HEK293 (cell line): ENCODE results near the gene OR2S2.

Experiments
- CTCF ChIA-PET: fragments of 350-600 bp; formaldehyde crosslinking; extraction: SDS; loops from one replicate; lab custom pipeline; 2021; ENCODE audit warnings: antibody characterized with exemption; lab: Yijun Ruan, JAX
- POLR2A ChIA-PET: fragments of 300-600 bp; formaldehyde crosslinking; extraction: SDS; loops from one replicate; lab custom pipeline; 2020; ENCODE audit warnings: antibody characterized with exemption, inconsistent platforms; lab: Yijun Ruan, JAX
- H3K27ac ChIP-seq: fragments of 200-500 bp; sonication (Bioruptor generic); 2 replicates; pipeline ENCODE4 v1.5.1; 2014; ENCODE audit warnings: low read depth, low read length, control low read depth, inconsistent platforms; ENCODE audit errors: extremely low read depth
- H3K36me3 ChIP-seq, 2 experiments: fragments of 200-500 bp in 1 of 2; sonication (Bioruptor generic) in 1 of 2; 1 replicate in 1 of 2; 2 replicates in 1 of 2; pipeline ENCODE4 v1.5.1; 2014 to 2017; ENCODE audit warnings: inconsistent platforms in 2 of 2, low read length in 2 of 2; ENCODE audit not compliant: control insufficient read depth in 2 of 2, insufficient read depth in 1 of 2
- H3K4me1 ChIP-seq: fragments of 200-500 bp; sonication (Bioruptor generic); 2 replicates; pipeline ENCODE4 v1.5.1; 2014; ENCODE audit warnings: mild to moderate bottlenecking, low read length, inconsistent platforms; ENCODE audit not compliant: control insufficient read depth, insufficient read depth
- H3K4me3 ChIP-seq: 2 replicates; pipeline ENCODE4 v1.5.1; 2011; ENCODE audit warnings: low read depth, mild to moderate bottlenecking, control low read depth, low read length, moderate library complexity
- H3K9me3 ChIP-seq: fragments of 200-500 bp; sonication (Bioruptor generic); 2 replicates; pipeline ENCODE4 v1.5.1; 2014; ENCODE audit warnings: low read depth, low read length, inconsistent platforms; ENCODE audit not compliant: control insufficient read depth, insufficient read depth
- HOXC10 ChIP-seq: sonication (generic); formaldehyde crosslinking; IDR thresholded peaks from 2 replicates; pipeline ENCODE4 v1.8.1; 2023; ENCODE audit warnings: mild to moderate bottlenecking, missing genetic modification reagents
- IKZF3 ChIP-seq: fragments of 450-650 bp; IDR thresholded peaks from 2 replicates; pipeline ENCODE4 v1.5.0; 2018; ENCODE audit warnings: missing biosample characterization, mild to moderate bottlenecking, missing genetic modification characterization, moderate library complexity
- SETDB1 ChIP-seq: IDR thresholded peaks from one replicate; pipeline ENCODE4 v1.6.1; 2017; ENCODE audit warnings: mild to moderate bottlenecking, low read length, moderate library complexity, mixed read lengths; ENCODE audit not compliant: insufficient read length
- ZBTB20 ChIP-seq: fragments of 450-650 bp; formaldehyde crosslinking; IDR thresholded peaks from 2 replicates; pipeline ENCODE4 v1.5.1; 2016; ENCODE audit warnings: missing biosample characterization, missing genetic modification characterization
- ZNF10 ChIP-seq: fragments of 450-650 bp; formaldehyde crosslinking; IDR thresholded peaks from 2 replicates; pipeline ENCODE4 v1.5.1; 2017; ENCODE audit warnings: missing biosample characterization, missing genetic modification characterization
- ZNF311 ChIP-seq: fragments of 450-650 bp; formaldehyde crosslinking; IDR thresholded peaks from 2 replicates; pipeline ENCODE4 v1.5.1; 2017; ENCODE audit warnings: missing biosample characterization, missing genetic modification characterization, borderline replicate concordance
- ZNF404 ChIP-seq: fragments of 450-650 bp; formaldehyde crosslinking; IDR thresholded peaks from 2 replicates; pipeline ENCODE4 v1.5.1; 2017; ENCODE audit warnings: missing biosample characterization, missing genetic modification characterization
- ZNF416 ChIP-seq: fragments of 450-650 bp; formaldehyde crosslinking; IDR thresholded peaks from 2 replicates; pipeline ENCODE4 v1.5.1; 2016; ENCODE audit warnings: missing biosample characterization, missing genetic modification characterization
- ZNF521 ChIP-seq: fragments of 450-650 bp; formaldehyde crosslinking; IDR thresholded peaks from 2 replicates; pipeline ENCODE4 v1.5.1; 2017; ENCODE audit warnings: missing biosample characterization, mild to moderate bottlenecking, missing genetic modification characterization
- ZNF561 ChIP-seq: fragments of 450-650 bp; IDR thresholded peaks from 2 replicates; pipeline ENCODE4 v1.5.1; 2018; ENCODE audit warnings: missing biosample characterization, missing genetic modification characterization, borderline replicate concordance
- ZNF571 ChIP-seq: fragments of 450-650 bp; formaldehyde crosslinking; IDR thresholded peaks from 2 replicates; pipeline ENCODE4 v1.5.0; 2017; ENCODE audit warnings: missing biosample characterization, missing genetic modification characterization
- ZNF626 ChIP-seq: fragments of 450-650 bp; sonication (Bioruptor Pico); formaldehyde crosslinking; IDR thresholded peaks from 2 replicates; pipeline ENCODE4 v1.5.1; 2018; ENCODE audit warnings: missing biosample characterization, missing genetic modification characterization, inconsistent platforms
- ZNF660 ChIP-seq: fragments of 450-650 bp; IDR thresholded peaks from 2 replicates; pipeline ENCODE4 v1.5.1; 2018; ENCODE audit warnings: missing biosample characterization, mild to moderate bottlenecking, missing genetic modification characterization
- ZNF677 ChIP-seq: fragments of 450-650 bp; IDR thresholded peaks from 2 replicates; pipeline ENCODE4 v1.5.0; 2018; ENCODE audit warnings: missing biosample characterization, mild to moderate bottlenecking, missing genetic modification characterization, moderate library complexity
- ZNF830 ChIP-seq: fragments of 450-650 bp; IDR thresholded peaks from 2 replicates; pipeline ENCODE4 v1.5.0; 2018; ENCODE audit warnings: missing biosample characterization, missing genetic modification characterization, low read depth, mild to moderate bottlenecking, moderate library complexity
- TF ChIP-seq, protein P1 (sequence below): fragments of 450-650 bp; formaldehyde crosslinking; IDR thresholded peaks from 2 replicates; pipeline ENCODE4 v1.5.1; 2017; ENCODE audit warnings: missing biosample characterization, missing genetic modification characterization
- TF ChIP-seq, protein P2 (sequence below): fragments of 450-650 bp; formaldehyde crosslinking; IDR thresholded peaks from 2 replicates; pipeline ENCODE4 v1.5.1; 2017; ENCODE audit warnings: missing biosample characterization, missing genetic modification characterization
- TF ChIP-seq, protein P3 (sequence below): fragments of 450-650 bp; formaldehyde crosslinking; IDR thresholded peaks from 2 replicates; pipeline ENCODE4 v1.5.1; 2016; ENCODE audit warnings: missing biosample characterization, missing genetic modification characterization
- TF ChIP-seq, protein P4 (sequence below): sonication (generic); formaldehyde crosslinking; IDR thresholded peaks from 2 replicates; pipeline ENCODE4 v1.8.1; 2022; ENCODE audit warnings: mild to moderate bottlenecking, moderate library complexity, missing genetic modification reagents
- TF ChIP-seq, protein P5 (sequence below): fragments of 450-650 bp; formaldehyde crosslinking; IDR thresholded peaks from 2 replicates; pipeline ENCODE4 v1.5.1; 2016; ENCODE audit warnings: missing biosample characterization, missing genetic modification characterization
- TF ChIP-seq, protein P6 (sequence below): fragments of 450-650 bp; formaldehyde crosslinking; conservative IDR thresholded peaks from 2 replicates; pipeline ENCODE4 v1.5.1; 2016; ENCODE audit warnings: low read depth, missing biosample characterization, missing genetic modification characterization

The OR2S2 gene

DNA sequence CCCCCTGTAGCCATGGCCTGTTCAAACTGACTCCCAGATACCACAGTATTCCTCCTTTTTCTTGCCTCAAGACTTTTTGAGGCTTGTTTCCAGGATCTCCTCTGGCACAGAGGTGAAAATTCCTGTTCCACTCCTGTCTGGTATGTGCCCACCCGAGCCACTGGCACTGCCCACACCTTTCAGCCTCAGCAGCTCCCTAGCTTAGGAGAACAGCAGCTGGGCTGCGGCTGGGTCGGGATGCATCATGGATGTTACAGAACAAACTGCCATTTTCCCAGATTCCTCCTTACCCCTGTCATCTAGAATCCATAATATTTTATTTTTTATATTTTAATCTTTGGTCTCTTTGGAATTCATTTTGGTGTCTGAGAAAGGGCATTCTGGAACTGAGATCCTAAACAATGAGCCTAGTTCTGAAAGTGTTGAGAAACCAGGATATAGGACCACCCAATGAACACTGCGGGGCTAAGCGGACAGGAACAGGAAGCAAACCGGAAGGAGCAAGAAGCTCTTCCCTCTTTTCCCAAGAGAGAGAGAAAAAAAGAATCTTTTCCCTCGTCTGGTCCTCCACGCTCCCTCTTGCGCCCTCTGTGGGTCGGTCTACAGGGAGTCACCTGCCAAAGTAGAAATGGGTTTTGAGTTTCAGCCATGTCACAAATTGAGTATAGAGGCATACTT, 12.5 kb downstream of the OR2S2 start (continued):
- no peak for TF ChIP-seq ZNF626 (tag by site-specific recombination)
- peak; percentile 91 for TF ChIP-seq IKZF3 (tag by site-specific recombination)
- TF ChIP-seq, protein P1, sequence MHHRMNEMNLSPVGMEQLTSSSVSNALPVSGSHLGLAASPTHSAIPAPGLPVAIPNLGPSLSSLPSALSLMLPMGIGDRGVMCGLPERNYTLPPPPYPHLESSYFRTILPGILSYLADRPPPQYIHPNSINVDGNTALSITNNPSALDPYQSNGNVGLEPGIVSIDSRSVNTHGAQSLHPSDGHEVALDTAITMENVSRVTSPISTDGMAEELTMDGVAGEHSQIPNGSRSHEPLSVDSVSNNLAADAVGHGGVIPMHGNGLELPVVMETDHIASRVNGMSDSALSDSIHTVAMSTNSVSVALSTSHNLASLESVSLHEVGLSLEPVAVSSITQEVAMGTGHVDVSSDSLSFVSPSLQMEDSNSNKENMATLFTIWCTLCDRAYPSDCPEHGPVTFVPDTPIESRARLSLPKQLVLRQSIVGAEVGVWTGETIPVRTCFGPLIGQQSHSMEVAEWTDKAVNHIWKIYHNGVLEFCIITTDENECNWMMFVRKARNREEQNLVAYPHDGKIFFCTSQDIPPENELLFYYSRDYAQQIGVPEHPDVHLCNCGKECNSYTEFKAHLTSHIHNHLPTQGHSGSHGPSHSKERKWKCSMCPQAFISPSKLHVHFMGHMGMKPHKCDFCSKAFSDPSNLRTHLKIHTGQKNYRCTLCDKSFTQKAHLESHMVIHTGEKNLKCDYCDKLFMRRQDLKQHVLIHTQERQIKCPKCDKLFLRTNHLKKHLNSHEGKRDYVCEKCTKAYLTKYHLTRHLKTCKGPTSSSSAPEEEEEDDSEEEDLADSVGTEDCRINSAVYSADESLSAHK (tag by site-specific recombination): no peak
- peak; percentile 53 for TF ChIP-seq SETDB1
- no peak for TF ChIP-seq ZNF521 (tag by site-specific recombination)
- TF ChIP-seq ZNF660 (tag by site-specific recombination): peak; percentile 67; the same call in 1 of the 2 replicates
- TF ChIP-seq ZNF561 (tag by site-specific recombination): no peak
- TF ChIP-seq ZNF571 (tag by site-specific recombination): no peak
- no peak for TF ChIP-seq ZNF830 (tag by site-specific recombination)
- no peak for TF ChIP-seq ZNF677 (tag by site-specific recombination)
- TF ChIP-seq, protein P2, sequence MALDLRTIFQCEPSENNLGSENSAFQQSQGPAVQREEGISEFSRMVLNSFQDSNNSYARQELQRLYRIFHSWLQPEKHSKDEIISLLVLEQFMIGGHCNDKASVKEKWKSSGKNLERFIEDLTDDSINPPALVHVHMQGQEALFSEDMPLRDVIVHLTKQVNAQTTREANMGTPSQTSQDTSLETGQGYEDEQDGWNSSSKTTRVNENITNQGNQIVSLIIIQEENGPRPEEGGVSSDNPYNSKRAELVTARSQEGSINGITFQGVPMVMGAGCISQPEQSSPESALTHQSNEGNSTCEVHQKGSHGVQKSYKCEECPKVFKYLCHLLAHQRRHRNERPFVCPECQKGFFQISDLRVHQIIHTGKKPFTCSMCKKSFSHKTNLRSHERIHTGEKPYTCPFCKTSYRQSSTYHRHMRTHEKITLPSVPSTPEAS (tag by site-specific recombination): no peak
- TF ChIP-seq, protein P3, sequence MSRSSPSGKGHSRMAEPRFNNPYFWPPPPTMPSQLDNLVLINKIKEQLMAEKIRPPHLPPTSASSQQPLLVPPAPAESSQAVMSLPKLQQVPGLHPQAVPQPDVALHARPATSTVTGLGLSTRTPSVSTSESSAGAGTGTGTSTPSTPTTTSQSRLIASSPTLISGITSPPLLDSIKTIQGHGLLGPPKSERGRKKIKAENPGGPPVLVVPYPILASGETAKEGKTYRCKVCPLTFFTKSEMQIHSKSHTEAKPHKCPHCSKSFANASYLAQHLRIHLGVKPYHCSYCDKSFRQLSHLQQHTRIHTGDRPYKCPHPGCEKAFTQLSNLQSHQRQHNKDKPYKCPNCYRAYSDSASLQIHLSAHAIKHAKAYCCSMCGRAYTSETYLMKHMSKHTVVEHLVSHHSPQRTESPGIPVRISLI (tag by site-specific recombination): peak; percentile 46; the same call in 1 of the 2 replicates
- TF ChIP-seq, protein P4, sequence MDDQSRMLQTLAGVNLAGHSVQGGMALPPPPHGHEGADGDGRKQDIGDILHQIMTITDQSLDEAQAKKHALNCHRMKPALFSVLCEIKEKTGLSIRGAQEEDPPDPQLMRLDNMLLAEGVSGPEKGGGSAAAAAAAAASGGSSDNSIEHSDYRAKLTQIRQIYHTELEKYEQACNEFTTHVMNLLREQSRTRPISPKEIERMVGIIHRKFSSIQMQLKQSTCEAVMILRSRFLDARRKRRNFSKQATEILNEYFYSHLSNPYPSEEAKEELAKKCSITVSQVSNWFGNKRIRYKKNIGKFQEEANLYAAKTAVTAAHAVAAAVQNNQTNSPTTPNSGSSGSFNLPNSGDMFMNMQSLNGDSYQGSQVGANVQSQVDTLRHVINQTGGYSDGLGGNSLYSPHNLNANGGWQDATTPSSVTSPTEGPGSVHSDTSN (CRISPR knock-in tag): no peak
- no peak for TF ChIP-seq ZNF311
- no peak for TF ChIP-seq ZNF404 (tag by site-specific recombination)
- TF ChIP-seq, protein P5, sequence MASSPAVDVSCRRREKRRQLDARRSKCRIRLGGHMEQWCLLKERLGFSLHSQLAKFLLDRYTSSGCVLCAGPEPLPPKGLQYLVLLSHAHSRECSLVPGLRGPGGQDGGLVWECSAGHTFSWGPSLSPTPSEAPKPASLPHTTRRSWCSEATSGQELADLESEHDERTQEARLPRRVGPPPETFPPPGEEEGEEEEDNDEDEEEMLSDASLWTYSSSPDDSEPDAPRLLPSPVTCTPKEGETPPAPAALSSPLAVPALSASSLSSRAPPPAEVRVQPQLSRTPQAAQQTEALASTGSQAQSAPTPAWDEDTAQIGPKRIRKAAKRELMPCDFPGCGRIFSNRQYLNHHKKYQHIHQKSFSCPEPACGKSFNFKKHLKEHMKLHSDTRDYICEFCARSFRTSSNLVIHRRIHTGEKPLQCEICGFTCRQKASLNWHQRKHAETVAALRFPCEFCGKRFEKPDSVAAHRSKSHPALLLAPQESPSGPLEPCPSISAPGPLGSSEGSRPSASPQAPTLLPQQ: 0 out of 2 replicates have a peak, but pooled peaks have one; percentile 19
- TF ChIP-seq HOXC10 (CRISPR knock-in tag): no peak

DNA sequence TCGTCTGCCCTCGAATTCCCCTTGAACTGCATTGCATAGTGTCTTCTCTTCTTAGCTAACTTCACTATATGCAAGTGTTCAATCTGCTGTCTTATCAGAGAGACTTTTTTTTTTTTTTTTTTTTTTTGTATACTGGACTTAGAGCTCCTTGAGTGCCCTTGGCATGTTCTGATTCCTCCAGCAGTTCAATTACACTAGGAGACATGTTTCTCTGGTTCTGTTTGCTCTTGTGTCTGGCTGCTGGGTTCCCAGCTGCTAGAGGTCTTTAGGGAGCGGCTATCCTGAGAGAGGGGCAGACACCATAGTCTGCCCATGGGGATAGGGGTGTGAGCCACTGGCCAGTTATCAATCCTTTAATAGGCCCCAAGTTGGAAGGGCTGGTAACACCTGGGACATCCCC, 13.1 kb downstream of the OR2S2 start:
- no peak overlapping the region for H3K27ac ChIP-seq
- H3K4me1 ChIP-seq: no peaks in the 10 kb centered on the region
- no peaks in the 10 kb centered on the region for H3K36me3 ChIP-seq
- CTCF ChIA-PET: interaction anchor here (0.7 to 4.6 kb wide), 20 partner anchors 11 to 1350 kb away, joined by 3 to 85 read pairs (median 8); partner anchors contain the start of gene HRCT1
- POLR2A ChIA-PET: interaction anchor here (1.6 kb wide), 1 partner anchor 39 kb away, joined by 6 read pairs; the partner anchor contains the start of gene HRCT1
- no peak overlapping the region for H3K4me3 ChIP-seq
- H3K9me3 ChIP-seq: no peaks in the 10 kb centered on the region
- TF ChIP-seq ZNF416 (tag by site-specific recombination) (no peak), ZBTB20 (tag by site-specific recombination) (no peak), ZNF10 (tag by site-specific recombination) (no peak)
- TF ChIP-seq, protein P2 (tag by site-specific recombination): no peak
- TF ChIP-seq, protein P6, sequence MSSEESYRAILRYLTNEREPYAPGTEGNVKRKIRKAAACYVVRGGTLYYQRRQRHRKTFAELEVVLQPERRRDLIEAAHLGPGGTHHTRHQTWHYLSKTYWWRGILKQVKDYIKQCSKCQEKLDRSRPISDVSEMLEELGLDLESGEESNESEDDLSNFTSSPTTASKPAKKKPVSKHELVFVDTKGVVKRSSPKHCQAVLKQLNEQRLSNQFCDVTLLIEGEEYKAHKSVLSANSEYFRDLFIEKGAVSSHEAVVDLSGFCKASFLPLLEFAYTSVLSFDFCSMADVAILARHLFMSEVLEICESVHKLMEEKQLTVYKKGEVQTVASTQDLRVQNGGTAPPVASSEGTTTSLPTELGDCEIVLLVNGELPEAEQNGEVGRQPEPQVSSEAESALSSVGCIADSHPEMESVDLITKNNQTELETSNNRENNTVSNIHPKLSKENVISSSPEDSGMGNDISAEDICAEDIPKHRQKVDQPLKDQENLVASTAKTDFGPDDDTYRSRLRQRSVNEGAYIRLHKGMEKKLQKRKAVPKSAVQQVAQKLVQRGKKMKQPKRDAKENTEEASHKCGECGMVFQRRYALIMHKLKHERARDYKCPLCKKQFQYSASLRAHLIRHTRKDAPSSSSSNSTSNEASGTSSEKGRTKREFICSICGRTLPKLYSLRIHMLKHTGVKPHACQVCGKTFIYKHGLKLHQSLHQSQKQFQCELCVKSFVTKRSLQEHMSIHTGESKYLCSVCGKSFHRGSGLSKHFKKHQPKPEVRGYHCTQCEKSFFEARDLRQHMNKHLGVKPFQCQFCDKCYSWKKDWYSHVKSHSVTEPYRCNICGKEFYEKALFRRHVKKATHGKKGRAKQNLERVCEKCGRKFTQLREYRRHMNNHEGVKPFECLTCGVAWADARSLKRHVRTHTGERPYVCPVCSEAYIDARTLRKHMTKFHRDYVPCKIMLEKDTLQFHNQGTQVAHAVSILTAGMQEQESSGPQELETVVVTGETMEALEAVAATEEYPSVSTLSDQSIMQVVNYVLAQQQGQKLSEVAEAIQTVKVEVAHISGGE (tag by site-specific recombination): no peak
